IPS-15b (cell line): ENCODE results near the gene FAM83B.
A peak's percentile ranks its signal among the peaks of the same experiment; 100 is the strongest.

Experiments
- H3K27me3 ChIP-seq: one replicate; pipeline ENCODE4 v1.6.1; 2013; ENCODE audit warnings: low read length; ENCODE audit not compliant: control insufficient read depth, insufficient read depth
- H3K36me3 ChIP-seq: one replicate; pipeline ENCODE4 v1.6.1; 2013; ENCODE audit warnings: low read length; ENCODE audit not compliant: control insufficient read depth, insufficient read depth
- H3K4me1 ChIP-seq: one replicate; pipeline ENCODE4 v1.6.1; 2013; ENCODE audit warnings: mild to moderate bottlenecking, low read length; ENCODE audit not compliant: control insufficient read depth, insufficient read depth
- H3K4me3 ChIP-seq: one replicate; pipeline ENCODE4 v1.5.1; 2013; ENCODE audit warnings: low read depth, low read length
- H3K9ac ChIP-seq: one replicate; pipeline ENCODE4 v1.6.1; 2013; ENCODE audit warnings: low read depth, mild to moderate bottlenecking, low read length
- H3K9me3 ChIP-seq: one replicate; pipeline ENCODE4 v1.6.1; 2013; ENCODE audit warnings: mild to moderate bottlenecking, low read length; ENCODE audit not compliant: control insufficient read depth, insufficient read depth

FAM83B gene

GRCh38 chr6:54827010-54827409 is 19.6 kb upstream of the FAM83B start:
- Histone ChIP-seq H3K4me1 (no peaks in the 10 kb centered on the region), H3K27me3 (no peaks in the 10 kb centered on the region), H3K9ac (no peak overlapping the region), H3K36me3 (no peaks in the 10 kb centered on the region), H3K4me3 (no peak overlapping the region), H3K9me3 (no peaks in the 10 kb centered on the region)

DNA sequence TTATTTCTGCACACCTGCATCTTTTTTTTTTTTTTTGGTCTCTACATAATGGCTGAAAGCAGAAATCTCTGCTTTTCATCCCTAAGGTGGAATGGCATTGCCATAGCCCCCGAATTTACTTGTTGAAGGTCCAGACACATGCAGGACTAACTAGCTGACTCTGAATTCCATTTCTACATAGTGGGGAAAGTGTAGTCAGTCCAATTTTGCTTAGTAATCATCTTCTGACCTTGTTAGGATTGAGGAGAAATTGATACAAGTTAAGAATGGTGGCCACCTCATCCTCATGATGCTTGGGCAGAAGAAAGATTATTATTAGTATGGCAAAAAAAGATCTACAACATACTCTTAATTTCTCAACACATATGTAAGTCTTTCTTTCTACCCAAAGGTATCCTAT is 16.4 kb upstream of the FAM83B start:
- H3K4me1 ChIP-seq = no peaks in the 10 kb centered on the region
- H3K27me3 ChIP-seq = no peaks in the 10 kb centered on the region
- no peak overlapping the region for H3K4me3 ChIP-seq
- H3K36me3 ChIP-seq = no peaks in the 10 kb centered on the region
- no peak overlapping the region for H3K9ac ChIP-seq
- no peaks in the 10 kb centered on the region for H3K9me3 ChIP-seq

- no peaks in the 10 kb centered on the region for H3K9me3 ChIP-seq
- H3K4me3 ChIP-seq = no peak overlapping the region
- H3K27me3 ChIP-seq = no peaks in the 10 kb centered on the region
- H3K36me3 ChIP-seq = no peaks in the 10 kb centered on the region
- no peak overlapping the region for H3K9ac ChIP-seq
- no peaks in the 10 kb centered on the region for H3K4me1 ChIP-seq
Observed at GRCh38 chr6:54835176-54835575, 11.4 kb upstream of the FAM83B start.

DNA sequence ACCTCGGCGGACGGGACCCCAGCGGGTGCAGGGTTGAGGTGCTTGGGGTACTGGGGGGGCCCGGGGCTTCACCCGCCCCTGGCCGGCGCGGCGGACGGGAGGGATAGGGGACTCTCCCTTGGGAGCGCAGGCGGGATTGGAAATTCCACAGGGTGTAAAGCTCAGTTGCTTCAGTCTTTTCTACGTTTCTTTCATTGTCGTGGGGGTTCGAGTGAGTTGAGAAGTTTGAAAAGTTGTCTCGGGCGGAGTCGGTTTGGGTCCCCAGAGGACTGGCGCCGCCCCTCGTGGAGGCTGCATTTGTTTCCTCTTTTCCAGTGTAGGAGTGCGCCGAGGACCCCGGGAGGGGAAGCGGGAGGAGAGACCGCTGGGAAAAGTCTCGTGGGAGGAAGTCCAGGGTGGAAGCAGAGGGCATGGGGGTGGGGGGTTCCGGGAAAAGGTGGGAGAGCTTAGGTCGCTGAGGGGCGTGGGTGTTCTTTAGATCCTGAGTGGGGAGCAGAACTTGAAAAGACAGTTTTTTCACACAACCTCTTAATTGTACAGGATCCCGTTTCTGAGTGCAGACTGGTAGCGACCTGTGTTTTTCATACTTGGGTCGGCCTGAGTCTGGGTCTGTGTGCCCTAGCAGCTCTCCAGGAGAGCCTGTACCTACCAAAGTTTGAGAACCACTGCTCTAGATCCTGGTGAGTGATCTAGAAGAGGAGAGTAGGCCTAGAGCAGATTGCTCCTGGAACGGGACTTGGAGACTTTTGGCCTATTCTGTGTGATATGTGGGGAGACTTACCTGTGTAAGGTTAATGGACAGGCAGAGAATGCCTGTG is 495 bp downstream of the FAM83B start:
- Histone ChIP-seq H3K4me1 (peaks cover 7% of the 10 kb centered on the region), H3K36me3 (no peaks in the 10 kb centered on the region), H3K4me3 (peak overlapping the region; percentile 64), H3K9me3 (no peaks in the 10 kb centered on the region), H3K27me3 (peaks cover 13% of the 10 kb centered on the region), H3K9ac (peak overlapping the region; percentile 90)

DNA sequence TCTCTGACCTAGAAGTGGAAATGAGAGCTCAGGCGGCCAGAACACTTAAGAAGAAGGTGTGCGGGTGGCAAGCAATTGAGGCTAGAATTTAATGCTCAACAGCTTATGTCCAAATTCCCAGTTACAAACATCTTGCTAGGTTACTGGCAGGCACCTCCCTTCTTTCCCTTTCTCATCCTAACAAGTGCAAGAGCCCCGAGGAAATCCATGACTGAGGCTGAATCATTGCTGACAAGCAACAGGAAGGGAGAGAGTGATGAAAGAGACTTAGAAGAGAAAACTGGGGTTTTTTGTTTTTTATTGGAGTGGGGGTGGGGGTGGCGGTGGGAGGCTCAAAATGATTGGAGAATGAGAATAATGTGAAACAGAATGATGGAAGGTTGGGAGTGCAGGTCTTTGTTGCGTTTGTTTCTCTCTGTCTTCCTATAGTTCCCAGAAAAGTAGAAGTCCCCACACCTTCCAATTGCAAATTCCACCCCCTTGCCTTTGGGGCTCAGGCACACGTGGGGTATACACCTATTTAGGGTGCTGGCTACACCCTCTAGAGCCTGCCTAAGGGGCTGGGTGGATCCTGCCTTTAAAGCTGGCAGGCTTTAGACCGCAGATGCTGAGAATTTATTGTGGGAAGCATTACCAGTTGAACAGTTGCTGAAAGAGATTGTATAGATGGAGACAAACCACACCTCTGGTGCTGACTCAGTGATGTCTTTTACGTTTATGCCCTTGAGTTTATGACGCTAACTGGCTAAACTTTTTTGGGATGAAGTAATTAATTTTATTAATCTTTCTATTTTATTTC is 1.4 kb downstream of the FAM83B start:
- Histone ChIP-seq H3K36me3 (no peaks in the 10 kb centered on the region), H3K9ac (no peak overlapping the region), H3K9me3 (no peaks in the 10 kb centered on the region), H3K27me3 (peaks cover 13% of the 10 kb centered on the region), H3K4me3 (peak overlapping the region; percentile 64), H3K4me1 (peaks cover 7% of the 10 kb centered on the region)

- H3K9ac ChIP-seq = no peak overlapping the region
- H3K4me3 ChIP-seq = no peak overlapping the region
- H3K27me3 ChIP-seq = peaks cover 13% of the 10 kb centered on the region
- no peaks in the 10 kb centered on the region for H3K9me3 ChIP-seq
- no peaks in the 10 kb centered on the region for H3K36me3 ChIP-seq
- peaks cover 7% of the 10 kb centered on the region for H3K4me1 ChIP-seq
Observed at GRCh38 chr6:54850114-54850513, 3.5 kb downstream of the FAM83B start.

DNA sequence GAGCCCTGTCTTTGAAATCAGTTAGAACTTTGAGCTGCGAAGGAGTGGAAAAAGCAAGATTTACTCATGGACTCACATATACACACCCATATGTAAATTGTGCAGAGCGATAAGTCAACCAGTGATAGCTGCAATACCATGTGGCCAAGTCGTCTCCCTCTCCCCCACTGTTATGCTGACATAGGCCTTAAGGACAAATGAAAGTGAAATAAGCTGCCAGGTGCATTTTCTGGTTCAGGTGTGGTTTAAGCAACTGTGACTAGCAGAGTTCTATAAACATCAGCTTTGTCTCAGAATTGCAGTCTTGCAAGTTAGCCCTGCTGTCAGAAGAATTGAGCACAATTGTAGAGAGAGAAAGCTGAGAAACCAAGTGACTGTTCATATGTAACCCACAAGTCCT is 9.6 kb downstream of the FAM83B start:
- Histone ChIP-seq H3K27me3 (no peaks in the 10 kb centered on the region), H3K4me1 (peaks cover 16% of the 10 kb centered on the region), H3K9me3 (no peaks in the 10 kb centered on the region), H3K36me3 (no peaks in the 10 kb centered on the region), H3K4me3 (no peak overlapping the region), H3K9ac (no peak overlapping the region)

DNA sequence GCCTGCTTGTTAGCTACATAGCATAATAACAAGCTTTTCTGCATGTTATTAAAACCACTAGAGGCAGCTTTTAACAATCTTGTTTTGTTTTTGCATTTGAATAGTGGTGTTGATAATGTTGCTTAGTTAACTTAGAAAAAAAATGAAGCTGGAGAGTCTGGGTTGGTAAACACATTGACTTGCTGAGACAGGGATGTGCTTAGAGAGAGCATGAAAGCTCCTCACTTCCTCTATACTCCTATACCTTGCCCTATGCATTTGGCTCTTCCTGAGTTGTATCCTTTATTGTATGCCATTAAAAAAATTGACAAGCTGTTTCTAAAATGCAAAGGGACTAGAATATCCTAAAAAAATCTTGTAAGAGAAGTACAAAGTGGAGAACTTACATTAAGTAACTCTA is 13.6 kb downstream of the FAM83B start:
- Histone ChIP-seq H3K27me3 (no peaks in the 10 kb centered on the region), H3K4me1 (peaks cover 18% of the 10 kb centered on the region), H3K4me3 (no peak overlapping the region), H3K9ac (no peak overlapping the region), H3K9me3 (no peaks in the 10 kb centered on the region), H3K36me3 (no peaks in the 10 kb centered on the region)

GRCh38 chr6:54860739-54861138 is 14.2 kb downstream of the FAM83B start:
- Histone ChIP-seq H3K9me3 (no peaks in the 10 kb centered on the region), H3K4me3 (no peak overlapping the region), H3K4me1 (peaks cover 19% of the 10 kb centered on the region), H3K36me3 (no peaks in the 10 kb centered on the region), H3K27me3 (no peaks in the 10 kb centered on the region), H3K9ac (no peak overlapping the region)

- no peak overlapping the region for H3K4me3 ChIP-seq
- no peaks in the 10 kb centered on the region for H3K9me3 ChIP-seq
- H3K27me3 ChIP-seq = no peaks in the 10 kb centered on the region
- no peaks in the 10 kb centered on the region for H3K36me3 ChIP-seq
- peaks cover 14% of the 10 kb centered on the region for H3K4me1 ChIP-seq
- H3K9ac ChIP-seq = no peak overlapping the region
Observed at GRCh38 chr6:54861905-54862616, 15.5 kb downstream of the FAM83B start.

DNA sequence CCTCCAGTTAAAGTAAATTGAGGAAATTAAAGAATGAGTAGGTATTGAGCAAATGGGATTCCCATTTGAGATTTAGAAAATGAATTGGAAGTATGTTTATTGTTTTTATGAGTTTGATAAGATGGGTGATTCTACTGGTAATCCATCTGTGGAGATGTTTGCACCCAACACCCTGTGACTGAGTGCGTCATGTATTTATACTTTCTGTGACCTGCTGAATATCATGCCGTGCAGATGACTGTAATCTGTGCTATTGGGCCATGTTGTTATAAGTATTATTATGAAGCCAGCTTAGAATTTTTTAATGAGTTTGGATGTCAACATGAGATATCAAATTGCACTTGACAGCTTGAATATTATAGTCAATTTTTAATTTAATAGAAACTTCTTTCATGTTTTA is 17.7 kb downstream of the FAM83B start:
- Histone ChIP-seq H3K27me3 (no peaks in the 10 kb centered on the region), H3K9me3 (no peaks in the 10 kb centered on the region), H3K4me3 (no peak overlapping the region), H3K9ac (no peak overlapping the region), H3K4me1 (peaks cover 14% of the 10 kb centered on the region), H3K36me3 (no peaks in the 10 kb centered on the region)
